Measurements from ENCODE around the gene KCMF1.
"Not testable (repeated sequence)": the region's sequence is repeated elsewhere in the genome, so short reads cannot be mapped to it uniquely, and the experiment has no call there.

KCMF1 gene

DNA sequence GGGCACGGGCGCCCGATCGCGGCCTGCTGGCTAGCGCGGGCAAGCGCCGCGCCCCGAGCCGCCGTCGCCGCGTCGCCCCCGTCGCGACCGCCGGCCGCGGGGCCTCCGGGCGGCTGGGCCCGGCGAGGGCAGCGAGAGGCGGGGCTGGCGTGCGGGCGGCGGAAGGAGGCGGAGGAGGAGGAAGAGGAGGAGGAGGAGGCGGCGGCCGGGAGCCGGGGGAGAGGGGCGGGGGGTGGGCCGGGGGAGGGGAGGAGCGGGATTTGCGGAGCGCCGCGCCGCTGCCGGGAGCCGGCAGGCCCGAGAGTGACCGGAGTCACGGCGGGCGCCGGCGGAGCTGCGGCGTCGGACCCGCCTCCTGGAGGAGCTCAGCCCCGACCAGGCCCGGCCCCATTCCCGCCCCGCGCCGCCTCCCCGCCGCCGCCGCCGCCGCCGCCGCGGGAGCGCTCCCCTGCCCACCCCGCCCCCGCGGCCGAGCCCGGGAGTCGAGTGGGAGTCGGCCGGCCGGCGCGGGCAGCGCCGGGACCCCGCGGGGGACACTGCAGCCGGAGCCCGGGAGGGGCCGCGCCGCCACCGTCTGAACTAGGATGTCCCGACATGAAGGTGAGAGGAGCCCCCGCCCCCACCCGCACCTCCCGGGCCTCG is at the start of gene KCMF1:
Gene KCMF1 (plus strand): TSS at position 294 of the 642 bp plus-strand sequence. CDS start 291 bp downstream, at position 585.
- peak; percentile 18 for DNase-seq

DNA sequence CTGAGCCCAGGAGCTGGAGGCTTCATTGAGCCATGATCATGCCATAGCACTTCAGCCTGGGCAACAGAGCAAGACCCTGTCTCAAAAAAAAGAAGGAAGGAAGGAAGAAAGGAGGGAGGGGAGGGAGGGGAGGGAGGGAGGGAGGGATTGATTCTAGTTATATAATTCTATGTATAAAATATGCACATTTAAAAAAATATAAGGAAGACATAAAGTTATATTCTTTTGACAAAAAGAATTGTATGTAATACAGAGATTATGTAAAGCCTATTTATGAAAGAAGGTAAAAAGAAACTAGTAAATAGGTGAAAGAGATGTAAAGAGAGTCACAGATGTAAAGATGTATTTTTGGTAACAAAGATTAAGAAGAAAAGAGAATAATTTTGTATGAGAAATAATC is 48.0 kb upstream of the KCMF1 start:
- DNase-seq: no peak

DNA sequence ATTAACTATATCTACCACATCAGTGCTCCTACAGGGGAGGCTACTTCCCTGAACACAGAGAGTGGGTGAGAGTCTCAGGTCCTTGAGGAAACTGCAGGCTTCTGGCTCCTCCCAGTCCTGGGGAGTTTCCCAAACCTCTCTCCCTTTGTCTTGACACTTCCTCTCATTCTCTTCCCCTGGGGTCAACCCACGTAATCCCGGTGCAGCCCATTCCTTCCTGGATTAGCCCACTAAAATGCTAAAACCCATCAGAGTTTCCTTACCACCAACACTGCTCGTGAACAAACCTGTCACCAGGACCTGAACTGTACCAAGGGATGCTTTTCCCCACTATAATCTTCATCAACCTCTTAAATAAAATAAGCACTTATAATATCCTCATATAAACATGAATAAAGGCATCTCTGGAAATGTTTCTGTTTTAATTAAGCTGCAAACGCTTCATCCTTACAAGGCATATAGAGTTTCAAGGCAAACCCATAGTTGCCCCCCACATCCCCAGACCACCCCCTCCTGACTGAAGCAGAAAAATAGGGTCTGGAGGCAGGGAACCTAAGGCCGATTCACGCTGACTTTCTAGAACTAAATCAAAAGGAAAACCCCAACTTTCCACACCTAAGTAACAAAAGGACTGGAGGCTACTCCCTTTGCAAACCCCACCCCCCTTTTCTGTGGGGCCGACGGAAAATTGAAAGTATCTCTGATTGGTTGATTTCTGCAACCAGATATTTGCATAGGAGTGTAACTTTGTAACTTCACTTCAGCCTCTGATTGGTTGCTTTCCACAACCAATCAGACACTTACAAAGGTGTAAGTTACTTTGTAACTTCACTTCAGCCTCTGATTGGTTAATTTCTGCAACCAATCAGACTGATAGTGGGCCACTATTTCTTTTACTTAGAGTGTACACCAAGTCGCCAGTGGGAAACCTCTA is 46.5 kb upstream of the KCMF1 start:
- DNase-seq: no peak

DNA sequence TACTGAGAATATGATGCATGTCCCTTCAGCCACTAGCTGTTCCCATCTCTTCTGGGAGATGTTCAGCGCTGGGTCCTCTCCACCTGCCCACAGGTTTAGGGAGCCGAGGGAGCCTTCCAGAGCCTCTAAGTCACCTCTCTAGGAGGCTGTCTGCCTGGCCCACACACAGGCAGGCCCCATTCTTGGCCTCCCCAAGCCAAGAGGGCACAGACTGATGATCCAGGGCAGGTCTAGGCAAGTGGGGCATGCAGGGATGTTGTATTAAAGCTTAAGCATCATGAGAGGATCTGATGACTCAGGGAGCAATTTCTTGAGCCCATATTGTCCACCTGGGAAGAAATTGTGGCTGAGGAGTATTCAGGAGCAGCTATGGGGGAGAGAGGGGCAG is 45.6 kb upstream of the KCMF1 start:
- no peak for DNase-seq

DNA sequence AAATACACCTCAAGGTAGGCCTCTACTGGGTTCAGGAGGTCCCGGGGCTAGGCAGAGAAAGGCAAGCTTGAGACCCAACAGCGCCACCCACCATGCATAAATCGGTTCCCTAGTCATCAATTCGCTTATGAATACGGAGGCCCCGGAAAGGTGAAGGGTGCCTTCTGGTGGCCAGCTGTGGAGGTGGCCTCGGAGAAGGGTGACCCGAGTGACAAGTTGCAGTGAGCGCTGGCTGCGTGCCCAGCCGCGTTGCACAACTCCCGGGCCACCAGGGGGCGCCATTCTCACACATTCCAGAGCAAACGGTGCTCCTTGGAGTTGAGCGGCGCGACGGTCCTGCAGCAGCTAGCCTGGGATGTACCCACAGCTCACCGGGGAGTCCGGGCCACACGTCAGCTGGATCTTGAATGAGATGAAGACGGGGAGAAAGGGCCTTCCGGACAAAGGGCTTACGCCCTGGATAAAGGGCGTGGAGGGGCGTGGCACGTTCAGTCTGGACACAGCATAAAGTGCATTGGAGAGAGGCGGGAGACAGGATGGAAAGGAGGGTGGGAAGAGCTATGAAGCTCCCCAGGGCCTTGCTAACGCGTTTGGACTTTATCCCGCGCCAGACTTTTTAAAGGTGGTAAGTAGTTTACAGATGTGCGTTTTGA is 45.1 kb upstream of the KCMF1 start:
- DNase-seq: peak; percentile 87

DNA sequence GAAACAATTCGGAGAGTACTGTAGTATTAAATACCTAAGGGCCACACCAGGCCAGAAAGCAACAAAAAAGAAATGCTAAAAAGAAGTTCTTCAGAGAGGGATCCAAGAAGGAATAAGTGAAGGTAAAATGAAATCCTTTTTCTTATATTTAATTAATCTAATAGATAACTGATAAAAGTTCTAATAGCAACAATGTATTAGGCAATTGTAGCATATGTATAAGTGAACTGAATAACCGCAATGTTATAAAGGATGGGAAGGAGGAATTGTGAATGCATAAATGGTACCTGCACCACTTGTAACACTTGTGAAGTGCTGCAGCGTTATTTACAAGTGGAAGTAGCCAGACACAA is 43.7 kb upstream of the KCMF1 start:
- peak; percentile 2 for DNase-seq

DNA sequence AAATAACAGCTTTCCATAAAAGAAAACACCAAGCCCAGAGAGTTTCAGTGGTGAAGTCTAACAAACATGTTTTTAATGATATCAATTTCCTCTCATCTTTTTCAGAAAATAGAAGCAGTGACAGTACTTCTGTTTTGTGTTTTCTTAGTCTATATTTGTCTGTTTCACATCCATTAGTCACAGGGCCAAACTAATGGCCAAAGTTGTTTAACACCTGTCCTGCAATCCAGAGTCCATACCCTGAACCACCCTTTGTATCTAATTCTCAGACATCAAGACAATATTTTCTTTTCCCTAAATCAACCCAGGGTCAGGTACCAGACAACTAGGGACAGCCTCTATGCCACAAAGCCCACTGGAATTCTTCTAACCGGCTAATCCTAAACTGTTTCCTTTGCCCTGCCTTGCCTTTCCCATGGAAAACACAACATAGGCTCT is 39.6 kb upstream of the KCMF1 start:
- no peak for DNase-seq

DNA sequence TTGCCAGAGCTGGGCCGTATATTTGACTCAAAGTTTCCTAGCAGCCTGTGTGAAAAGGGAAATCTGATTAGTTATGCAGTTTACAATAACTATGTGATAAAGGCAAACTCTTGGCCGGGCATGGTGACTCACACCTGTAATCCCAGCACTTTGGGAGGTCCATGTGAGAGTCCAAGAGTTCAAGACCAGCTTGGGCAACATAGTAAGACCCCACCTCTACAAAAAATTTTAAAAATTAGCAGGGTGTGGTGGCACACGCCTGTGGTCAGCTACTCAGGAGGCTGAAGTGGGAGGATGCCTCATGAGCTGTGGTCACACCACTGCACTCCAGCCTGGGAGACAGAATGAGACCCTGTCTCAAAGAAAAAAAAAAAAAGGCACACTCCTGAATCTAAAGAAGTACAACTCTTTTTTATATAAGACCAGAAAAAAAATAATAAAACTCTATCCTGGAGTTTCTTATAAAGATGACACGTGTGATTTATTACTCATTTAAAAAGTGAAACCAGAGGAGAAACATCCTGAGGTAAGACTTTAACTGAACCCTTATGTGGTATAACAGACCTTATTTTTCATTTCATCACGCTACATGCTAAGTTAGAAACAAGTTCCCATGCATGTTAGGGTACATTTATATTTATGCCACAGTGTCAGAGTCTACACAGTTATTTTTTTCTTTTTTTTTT is 32.6 kb upstream of the KCMF1 start:
- no peak for DNase-seq

DNA sequence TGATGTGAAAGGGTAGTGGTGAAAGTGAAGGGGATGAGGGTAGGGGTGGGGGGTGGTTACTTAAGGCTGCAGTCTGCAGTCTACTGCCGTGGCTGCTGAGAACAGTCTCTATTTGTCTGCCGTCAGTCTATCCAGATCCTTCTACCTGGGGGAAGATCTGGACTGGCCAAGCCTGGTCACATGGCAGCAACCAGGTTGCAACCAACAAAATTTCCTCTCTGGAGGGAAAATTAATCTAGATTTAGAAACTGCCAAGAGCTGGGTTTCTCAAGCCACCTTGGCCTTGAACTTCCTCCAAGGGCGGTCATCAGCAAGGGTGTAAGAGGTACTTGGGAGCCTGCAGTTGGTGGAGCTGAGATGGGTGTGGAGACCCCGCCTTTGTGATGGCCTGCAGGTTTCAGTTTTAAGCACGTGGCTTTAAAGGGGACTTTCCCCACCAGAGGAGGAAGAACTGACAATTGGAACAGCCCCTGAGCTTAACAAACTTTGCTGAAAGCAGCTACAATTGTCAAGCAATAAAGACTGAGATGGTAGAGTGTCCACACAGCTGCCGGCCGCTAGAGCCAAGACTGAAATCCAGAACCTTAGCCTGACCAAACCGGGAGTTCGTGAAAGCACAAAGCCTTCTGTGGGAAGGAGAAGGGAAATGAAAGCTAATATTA is 31.4 kb upstream of the KCMF1 start:
- DNase-seq: no peak

DNA sequence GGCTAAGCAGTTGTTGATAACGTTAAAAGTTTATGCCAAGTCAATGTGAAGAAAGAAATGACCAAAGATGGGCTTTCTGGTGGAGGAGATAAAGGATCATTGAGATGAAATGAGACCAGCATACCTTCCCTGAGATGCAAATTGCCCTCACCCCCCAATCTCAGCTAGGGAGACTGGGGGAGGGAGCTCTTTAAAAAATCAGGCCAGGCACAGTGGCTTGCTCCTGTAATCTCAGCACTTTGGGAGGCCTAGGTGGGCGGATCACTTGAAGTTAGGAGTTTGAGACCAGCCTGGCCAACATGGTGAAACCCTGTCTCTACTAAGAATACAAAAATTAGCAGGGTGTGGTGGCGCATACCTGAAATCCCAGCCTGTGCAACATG is 30.9 kb upstream of the KCMF1 start:
- DNase-seq: no peak

DNA sequence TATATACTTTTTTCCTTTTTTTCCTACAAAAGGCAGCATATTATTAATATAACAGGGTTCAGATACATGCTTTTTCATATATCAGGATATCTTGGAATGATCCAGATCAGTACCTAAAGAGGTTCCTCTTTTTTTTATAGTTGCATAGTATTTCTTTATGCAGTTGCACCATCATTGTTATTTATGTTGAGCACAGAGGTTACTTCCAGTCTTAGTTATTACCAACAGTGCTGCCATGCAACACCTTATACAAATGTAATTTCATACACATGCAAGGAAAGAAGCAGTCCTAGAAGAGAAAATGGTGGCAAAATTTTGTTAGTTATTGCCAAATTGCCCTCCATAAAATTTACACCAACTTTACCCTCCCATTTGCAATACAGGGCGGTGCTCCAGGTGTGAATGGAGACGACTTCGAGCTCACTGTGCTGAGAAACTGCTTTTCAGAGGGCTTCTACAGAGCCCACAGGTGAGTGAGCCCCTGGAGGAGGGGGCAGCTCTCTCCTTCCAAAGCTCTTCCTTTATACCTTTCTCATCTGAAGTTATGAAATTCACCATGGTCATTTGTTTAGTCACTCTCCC is 30.0 kb upstream of the KCMF1 start:
- DNase-seq: no peak

DNA sequence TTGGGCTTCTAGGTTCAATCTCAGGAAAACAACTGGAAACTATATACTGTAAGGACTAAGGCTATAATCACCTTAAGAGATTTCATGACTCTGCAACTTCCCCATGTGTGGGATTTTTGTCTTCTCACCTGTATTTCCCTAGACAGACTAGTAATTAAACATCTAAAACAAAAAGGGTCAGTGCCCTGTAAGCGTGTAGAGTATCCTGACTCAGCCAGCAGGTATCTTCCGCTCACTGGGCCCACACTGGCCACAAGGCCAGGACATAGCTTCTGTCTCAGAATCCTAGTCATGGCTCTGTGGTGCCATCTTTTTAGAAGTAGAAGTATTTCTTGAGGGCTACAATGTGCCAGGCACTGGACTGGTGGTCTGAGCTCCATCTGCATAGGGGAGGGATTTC is 28.8 kb upstream of the KCMF1 start:
- DNase-seq: no peak

DNA sequence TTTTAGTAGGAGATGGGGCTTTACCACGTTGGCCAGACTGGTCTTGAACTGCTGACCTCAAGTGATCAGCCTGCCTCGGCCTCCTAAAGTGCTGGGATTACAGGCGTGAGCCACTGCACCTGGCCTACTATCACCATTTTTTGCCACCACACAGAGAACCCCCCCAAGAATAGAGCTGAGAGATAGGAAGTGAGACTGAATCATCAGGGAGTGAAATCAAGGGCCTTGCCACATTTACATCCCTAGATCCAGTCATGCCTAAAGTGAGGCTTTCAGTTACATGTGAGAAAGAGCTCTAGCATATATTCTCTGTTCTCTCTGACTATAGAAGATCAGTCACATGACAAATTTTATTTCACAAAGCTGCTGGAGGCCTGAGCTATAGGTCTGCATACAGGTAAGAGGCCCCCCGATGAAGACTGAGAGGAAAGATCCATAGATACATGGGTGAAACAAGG is 28.0 kb upstream of the KCMF1 start:
- DNase-seq: no peak

DNA sequence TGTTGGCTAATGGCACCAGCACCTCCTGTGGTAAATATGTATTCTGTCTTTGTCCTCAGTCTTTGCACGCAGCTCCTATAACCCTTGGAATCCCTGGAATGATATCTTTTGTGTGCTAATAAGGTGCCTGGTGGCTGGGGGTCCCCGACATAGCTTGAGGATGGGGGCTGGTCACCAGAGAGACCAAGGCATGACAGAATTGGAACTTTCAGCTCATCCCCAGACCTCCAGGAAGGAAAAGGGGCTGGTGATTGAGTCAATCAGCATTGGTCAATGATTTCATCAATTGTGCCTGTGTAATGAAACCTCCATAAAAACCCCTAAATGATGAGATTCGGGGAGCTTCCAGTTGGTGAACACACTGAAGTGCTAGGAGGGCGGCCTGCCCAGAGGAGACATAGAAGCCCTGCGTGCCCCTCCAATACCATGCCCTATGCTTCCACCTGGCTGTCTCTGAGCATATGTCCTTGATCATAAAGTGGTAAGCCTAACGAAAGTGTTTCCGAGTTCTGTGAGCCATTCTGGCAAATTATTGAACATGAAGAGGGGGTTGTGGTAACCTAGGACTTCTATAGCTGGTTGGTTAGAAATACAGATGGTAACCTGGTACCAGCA is 26.6 kb upstream of the KCMF1 start:
- no peak for DNase-seq

DNA sequence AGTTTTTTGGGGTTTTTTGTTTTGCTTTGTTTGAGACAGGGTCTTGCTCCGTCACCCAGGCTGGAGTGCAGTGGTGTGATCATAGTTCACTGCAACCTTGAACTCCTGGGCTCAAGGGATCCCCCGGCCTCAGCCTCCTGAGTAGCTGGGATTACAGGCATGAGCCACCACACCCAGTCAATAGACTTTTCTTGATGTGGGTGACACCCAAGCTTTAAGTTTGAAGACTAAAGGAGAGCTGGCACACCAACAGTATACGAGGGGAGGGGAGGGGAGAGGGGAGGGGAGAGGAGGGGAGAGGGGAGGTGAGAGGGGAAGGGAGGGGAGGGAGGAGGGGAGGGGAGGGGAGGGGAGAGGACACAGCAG is 25.1 kb upstream of the KCMF1 start:
- DNase-seq: not testable (repeated sequence)

DNA sequence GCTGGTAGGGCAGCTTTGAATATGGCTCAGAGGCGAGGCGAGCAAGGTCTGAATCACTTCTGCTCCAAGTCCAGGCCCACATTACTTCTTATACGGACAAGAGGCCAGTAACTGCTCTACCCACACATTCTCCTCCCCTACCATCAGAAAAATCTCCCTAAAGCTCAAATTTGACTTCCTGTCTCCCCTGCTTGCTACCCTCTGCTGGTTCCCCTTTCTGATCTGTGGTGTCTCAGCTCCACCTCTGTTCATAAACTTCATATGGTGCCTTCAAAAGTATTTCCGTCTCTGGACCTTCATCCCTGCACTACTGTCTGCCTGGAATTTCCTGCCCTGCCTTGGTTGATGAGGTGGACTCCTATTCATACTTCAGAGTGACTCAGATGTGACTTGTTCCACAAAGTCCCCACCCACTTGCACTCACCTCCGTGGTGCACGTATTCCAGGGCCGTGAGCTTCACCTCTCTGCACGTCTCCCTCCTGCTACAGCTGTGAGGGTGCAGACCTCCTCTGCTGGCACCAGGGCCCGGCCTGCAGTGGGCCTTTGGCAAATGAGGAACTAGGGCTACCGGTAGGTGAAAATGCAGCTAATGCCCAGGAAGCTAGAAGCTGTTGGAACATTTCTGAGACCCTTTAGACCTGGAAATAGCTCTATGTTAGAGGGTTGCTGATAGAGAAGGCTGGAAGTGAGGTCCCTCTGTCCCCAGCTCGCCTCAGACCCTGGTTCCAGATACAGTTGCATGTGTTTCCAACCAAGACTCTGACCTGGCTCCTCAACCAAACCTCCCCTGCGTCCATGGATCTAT is 24.6 kb upstream of the KCMF1 start:
- no peak for DNase-seq

DNA sequence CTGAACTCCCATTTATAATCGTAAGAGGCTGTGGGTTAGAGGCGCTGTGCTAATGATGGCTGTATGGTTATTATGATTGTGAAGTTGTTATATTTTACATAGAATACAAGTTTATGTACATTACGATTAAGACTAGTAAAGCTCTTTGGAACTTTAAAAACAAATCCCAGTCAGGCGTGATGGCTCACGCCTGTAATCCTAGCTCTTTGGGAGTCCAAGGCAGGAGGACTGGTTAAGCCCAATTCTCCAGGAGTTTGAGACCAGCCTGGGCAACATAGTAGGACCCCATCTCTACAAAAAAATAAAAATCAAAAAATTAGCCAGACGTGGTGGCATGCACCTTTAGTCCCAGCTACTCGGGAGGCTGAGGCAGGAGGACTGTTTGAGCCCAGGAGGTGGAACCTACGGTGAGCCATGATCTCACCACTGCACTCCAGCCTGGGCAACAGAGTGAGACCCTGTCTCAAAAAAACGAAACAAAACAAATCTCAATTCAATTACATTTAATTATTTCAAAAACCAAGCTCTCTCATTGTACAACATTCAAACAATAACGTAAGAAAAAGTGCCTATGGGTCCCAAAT is 23.9 kb upstream of the KCMF1 start:
- no peak for DNase-seq

DNA sequence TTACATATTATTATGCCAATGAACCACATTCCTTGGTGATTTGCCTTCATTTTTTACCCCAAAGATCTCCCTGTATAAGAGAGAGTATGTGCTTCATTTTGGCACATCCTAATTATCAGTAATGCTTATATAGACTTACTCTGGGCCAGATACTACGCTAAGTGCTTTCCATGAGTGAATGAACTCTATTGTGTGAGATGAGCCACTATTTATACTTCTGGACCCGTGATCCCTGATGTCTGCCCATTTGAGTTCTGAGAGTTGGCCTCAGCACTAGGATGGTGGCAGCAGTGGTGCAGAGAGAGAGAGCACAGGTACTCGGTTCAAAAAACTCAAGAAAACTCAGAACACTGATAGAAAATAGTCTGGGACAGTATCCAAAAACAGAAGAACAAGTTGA is 17.4 kb upstream of the KCMF1 start:
- no peak for DNase-seq

DNA sequence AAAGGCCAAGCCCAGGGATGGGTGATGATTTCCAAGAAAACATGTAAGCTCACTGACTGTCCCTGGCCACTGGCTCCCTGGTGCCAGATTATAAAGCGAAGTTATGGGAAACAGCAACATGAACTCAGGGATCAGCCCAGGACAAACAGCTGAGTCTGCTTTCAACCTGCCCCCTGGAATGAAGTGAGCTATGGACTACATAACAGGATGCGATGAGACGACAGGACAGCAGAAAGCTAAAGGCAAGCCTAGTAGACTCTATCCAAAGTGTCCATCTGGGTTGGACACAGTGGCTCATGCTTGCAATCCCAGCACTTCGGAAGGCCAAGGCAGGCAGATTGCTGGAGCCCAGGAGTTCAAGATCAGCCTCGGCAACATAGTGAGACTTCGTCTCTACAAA is 16.6 kb upstream of the KCMF1 start:
- no peak for DNase-seq

Measured in DMS153 (cell line).